GM12864 (cell line): ENCODE data around the gene TBX4.

Experiments used
- DNase-seq: peaks from one replicate; pipeline ENCODE4 v3.0.0-alpha.2; 2011; ENCODE audit warnings: low read depth
- H3K4me3 ChIP-seq: 2 replicates; pipeline ENCODE4 v1.5.1; 2011; ENCODE audit warnings: mild to moderate bottlenecking, low read depth, low read length, control low read depth
- TF ChIP-seq, protein P1 (sequence below): IDR thresholded peaks from 2 replicates; pipeline ENCODE4 v1.5.1; 2011; ENCODE audit warnings: low read depth, mild to moderate bottlenecking, moderate library complexity, low read length, control low read depth, inconsistent platforms; ENCODE audit errors: missing control alignments

The TBX4 gene

DNA sequence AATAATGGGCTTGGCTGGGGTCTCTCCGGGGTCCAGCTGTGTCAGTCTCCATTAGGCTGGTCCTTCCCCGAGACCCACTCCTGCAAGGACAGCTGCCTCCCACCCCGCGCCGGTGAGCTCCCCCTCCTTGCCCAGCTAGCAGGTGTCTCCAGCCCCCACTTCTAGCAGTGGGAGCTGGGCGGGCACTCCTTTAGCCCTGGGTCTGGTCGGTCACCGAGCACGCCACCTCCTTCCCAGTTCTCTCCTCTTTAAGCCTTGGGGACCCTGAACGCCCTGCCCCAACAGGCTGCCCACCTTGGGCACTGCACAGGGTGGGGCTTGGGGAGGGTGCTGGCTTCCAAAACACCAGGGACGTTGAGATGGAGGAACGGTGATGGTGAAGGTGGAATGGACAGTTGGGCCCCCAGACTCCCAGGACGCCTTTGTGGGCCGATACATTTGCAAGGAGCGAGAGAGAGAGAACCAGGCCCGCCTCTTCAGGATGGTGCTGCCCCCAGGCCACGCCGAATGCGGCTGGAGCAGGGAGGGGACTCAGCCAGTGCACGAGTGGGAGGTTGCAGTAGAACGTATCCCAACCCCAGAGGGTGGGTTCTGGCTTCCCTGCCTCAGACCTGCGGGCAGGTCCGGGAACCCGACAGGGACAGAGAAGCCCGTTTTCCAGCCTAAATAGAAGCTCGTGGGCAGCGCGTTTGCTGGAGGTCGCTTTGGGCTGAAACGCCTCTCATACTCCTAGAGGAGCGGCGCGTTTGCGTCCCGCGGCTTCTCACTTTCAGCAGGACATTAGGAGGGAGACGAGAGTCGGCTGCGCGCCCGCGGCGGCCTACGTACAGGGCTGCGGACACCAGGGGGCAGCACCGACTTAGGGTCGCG is 41.8 kb upstream of the TBX4 start:
- DNase-seq: no peak
- no peak overlapping the region; the same call in 1 of the 2 replicates for H3K4me3 ChIP-seq
- TF ChIP-seq, protein P1, sequence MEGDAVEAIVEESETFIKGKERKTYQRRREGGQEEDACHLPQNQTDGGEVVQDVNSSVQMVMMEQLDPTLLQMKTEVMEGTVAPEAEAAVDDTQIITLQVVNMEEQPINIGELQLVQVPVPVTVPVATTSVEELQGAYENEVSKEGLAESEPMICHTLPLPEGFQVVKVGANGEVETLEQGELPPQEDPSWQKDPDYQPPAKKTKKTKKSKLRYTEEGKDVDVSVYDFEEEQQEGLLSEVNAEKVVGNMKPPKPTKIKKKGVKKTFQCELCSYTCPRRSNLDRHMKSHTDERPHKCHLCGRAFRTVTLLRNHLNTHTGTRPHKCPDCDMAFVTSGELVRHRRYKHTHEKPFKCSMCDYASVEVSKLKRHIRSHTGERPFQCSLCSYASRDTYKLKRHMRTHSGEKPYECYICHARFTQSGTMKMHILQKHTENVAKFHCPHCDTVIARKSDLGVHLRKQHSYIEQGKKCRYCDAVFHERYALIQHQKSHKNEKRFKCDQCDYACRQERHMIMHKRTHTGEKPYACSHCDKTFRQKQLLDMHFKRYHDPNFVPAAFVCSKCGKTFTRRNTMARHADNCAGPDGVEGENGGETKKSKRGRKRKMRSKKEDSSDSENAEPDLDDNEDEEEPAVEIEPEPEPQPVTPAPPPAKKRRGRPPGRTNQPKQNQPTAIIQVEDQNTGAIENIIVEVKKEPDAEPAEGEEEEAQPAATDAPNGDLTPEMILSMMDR: peak; percentile 57

DNA sequence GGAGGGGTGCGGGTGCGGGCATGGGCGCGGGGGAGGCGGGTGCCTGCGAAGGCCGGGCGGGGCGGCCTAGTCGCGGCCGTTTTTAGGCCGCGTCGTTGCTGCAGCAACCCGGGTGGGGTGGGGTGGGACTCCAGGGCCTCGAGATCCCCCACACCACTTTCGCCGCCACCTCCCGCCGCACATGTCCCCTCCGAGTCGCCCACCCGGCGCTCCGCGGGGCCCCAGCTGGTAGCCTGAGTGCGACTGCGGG is 41.3 kb upstream of the TBX4 start:
- peak overlapping the region; percentile 61 for H3K4me3 ChIP-seq
- TF ChIP-seq, protein P1: no peak
- no peak for DNase-seq

DNA sequence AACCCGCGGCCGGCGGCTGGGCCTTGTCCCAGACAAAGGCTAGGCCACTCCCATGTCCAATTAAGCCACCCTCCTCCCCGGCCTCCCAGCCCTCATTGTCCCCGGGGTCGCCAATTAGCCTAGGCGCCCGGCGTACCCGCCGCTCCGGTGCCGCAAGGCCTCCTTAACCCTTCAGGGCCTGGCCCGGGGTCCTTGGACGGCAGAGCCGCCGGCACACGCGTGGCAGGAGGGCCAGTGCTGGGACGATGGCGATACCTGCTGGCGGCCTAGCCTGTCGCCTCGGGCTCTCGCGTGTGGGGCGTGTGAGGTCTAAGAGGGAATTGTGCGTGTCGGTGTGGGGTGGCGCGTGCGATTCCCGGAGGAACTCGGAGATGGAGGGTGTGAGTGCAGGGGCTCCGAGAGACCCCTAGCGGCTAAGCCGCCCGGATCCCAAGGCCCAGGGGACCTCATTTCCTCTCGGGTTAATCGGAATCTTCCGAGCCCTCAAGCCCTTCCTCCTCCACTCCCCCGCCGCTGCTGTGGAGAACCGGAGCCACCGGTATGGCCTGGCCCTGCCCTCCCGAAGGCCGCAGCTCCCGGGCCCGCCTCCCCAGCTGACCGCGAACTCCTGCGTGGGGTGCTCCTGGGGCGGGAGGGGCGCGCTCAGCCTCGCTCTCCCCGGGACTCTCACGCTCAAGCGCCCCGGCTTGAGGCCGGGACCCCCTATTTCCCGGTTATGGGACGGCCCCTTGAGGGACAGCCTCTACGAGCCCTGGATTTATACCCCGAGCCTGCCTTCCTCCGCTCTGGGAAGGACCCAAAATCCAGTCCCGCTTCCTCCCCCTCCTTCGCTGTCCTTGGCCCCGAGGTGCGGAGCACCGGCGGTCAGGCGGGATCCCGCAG is 40.7 kb upstream of the TBX4 start:
- peak overlapping the region; percentile 61 for H3K4me3 ChIP-seq
- no peak for DNase-seq
- TF ChIP-seq, protein P1: peak; percentile 6

GRCh38 chr17:61412143-61412859 is 39.9 kb upstream of the TBX4 start:
- TF ChIP-seq, protein P1: peak; percentile 92
- H3K4me3 ChIP-seq: peak overlapping the region; percentile 61
- DNase-seq: no peak

DNA sequence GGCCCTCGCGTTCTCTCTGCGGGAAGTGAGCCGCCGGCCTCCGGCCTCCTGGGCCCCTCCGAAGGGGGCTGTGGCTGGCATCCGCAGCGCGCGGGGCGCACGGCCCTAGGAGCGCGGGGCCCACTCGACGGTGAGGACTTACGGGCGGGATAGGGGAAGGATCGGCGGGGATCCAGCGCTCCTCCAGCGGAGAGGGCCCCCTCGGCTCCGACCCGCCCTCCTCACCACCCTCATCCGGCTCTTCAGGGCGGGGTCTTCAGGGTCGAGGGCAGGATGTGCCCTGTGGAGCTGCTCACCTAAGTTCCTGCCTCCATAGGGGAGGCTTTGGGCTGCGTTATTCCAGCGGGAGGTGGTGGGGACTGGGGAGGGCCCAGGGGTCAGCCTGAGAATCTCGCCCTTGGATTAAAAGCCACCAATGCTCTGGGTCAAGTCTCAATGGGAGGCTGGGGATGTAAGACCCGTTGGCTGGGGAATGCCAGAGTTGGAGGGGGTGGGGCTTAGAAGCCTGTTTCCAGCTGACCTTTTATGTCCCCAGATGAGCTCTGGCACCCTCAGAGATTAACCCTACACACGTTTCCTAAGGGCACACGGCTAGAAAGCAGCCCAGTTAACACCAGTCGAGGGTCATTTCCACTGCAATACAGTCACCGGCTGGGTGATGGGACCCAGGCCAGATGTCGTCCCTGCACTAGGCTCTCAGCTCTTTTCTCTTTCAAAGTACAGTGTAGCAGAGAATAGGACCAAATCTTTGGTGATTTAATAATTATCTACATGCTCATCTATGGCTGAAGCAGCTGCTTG is 39.2 kb upstream of the TBX4 start:
- peak overlapping the region; percentile 61 for H3K4me3 ChIP-seq
- TF ChIP-seq, protein P1: no peak
- no peak for DNase-seq

DNA sequence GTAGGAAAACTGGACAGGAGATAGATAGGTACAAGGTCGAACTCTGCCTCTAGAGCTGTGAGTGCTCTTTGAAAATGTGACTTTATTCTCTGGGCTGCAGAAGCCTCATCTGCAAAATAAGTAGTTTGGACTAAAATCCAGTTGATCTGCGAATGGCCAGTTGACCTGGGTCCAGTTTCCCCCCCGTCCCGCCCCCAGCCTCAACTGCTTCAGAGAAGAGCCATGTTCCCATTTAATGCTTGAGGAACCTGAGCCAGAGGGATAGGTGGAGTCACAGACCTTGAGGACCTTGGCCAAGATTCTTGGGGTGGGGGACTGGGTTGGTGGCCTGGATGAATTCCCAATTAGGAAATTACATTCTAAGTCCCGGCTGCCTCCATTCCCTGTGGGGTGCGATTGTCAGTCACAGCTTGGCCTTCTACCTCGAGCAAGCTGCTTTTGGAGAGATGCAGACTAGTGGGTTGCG is 38.5 kb upstream of the TBX4 start:
- no peak overlapping the region for H3K4me3 ChIP-seq
- TF ChIP-seq, protein P1: no peak
- no peak for DNase-seq
